ENCODE measurements around the gene CTLA4.

The CTLA4 gene

GRCh38 chr2:203840655-203841205, 26.8 kb upstream of the CTLA4 start:
- Histone ChIP-seq H3K4me1 (ENCODE audit: low read length) (no peaks in the 10 kb centered on the region), H3K4me3 (ENCODE audit: low read length) (no peak overlapping the region), H3K27ac (ENCODE audit: low read length) (no peak overlapping the region), H4K20me1 (ENCODE audit: insufficient read depth, low read length) (no peaks in the 10 kb centered on the region), H3K9me2 (replicated peaks; ENCODE audit: insufficient read depth, low read length) (no peaks in the 10 kb centered on the region), H3K79me2 (ENCODE audit: low read length) (no peaks in the 10 kb centered on the region), H3F3A (ENCODE audit: insufficient read depth, low read length) (no peaks in the 10 kb centered on the region), H3K9ac (ENCODE audit: low read length) (no peak overlapping the region), H3K27me3 (replicated peaks; ENCODE audit: insufficient read depth, low read length) (no peaks in the 10 kb centered on the region), H2AFZ (ENCODE audit: low read length) (no peak overlapping the region), H3K9me3 (replicated peaks; ENCODE audit: insufficient read depth, low read length) (no peaks in the 10 kb centered on the region), H3K36me3 (replicated peaks; ENCODE audit: insufficient read depth, low read length) (no peaks in the 10 kb centered on the region), H3K4me2 (ENCODE audit: low read depth, low read length) (no peak overlapping the region)
- DNase-seq: no peak
- TF ChIP-seq EZH2 (optimal IDR thresholded peaks at IDR 0.05; ENCODE audit: low read depth, low read length) (no peak), EZH2phosphoT487 (IDR thresholded peaks at IDR 0.05; ENCODE audit: low read length) (no peak)
- TF ChIP-seq, protein P1, sequence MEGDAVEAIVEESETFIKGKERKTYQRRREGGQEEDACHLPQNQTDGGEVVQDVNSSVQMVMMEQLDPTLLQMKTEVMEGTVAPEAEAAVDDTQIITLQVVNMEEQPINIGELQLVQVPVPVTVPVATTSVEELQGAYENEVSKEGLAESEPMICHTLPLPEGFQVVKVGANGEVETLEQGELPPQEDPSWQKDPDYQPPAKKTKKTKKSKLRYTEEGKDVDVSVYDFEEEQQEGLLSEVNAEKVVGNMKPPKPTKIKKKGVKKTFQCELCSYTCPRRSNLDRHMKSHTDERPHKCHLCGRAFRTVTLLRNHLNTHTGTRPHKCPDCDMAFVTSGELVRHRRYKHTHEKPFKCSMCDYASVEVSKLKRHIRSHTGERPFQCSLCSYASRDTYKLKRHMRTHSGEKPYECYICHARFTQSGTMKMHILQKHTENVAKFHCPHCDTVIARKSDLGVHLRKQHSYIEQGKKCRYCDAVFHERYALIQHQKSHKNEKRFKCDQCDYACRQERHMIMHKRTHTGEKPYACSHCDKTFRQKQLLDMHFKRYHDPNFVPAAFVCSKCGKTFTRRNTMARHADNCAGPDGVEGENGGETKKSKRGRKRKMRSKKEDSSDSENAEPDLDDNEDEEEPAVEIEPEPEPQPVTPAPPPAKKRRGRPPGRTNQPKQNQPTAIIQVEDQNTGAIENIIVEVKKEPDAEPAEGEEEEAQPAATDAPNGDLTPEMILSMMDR (IDR thresholded peaks at IDR 0.05; ENCODE audit: low read length): no peak

DNA sequence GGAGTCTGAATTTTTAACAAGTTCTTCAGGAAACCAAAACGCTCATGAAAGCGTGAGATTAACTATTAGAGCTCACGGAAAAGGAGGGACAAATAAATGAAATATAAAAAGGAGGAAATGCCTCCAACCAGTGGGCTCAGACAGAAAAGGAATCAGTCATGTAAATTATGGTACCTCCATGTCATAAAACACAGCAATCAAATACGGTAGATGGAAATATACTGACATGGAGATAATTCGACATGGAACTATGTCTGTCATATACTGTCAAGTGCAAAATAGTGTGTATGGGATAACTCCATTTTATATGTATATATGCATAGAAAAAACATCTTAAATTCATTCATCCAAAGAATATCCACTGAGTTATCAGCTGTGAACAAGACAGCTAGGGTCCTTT, 25.9 kb upstream of the CTLA4 start:
- no peaks in the 10 kb centered on the region for H3K36me3 ChIP-seq (replicated peaks; ENCODE audit: insufficient read depth, low read length)
- no peaks in the 10 kb centered on the region for H3F3A ChIP-seq (ENCODE audit: insufficient read depth, low read length)
- no peaks in the 10 kb centered on the region for H4K20me1 ChIP-seq (ENCODE audit: insufficient read depth, low read length)
- H3K9me3 ChIP-seq (replicated peaks; ENCODE audit: insufficient read depth, low read length): no peaks in the 10 kb centered on the region
- H3K79me2 ChIP-seq (ENCODE audit: low read length): no peaks in the 10 kb centered on the region
- no peak overlapping the region for H3K27ac ChIP-seq (ENCODE audit: low read length)
- H3K4me3 ChIP-seq (ENCODE audit: low read length): no peak overlapping the region
- DNase-seq: no peak
- H3K9ac ChIP-seq (ENCODE audit: low read length): no peak overlapping the region
- no peaks in the 10 kb centered on the region for H3K9me2 ChIP-seq (replicated peaks; ENCODE audit: insufficient read depth, low read length)
- no peak overlapping the region for H2AFZ ChIP-seq (ENCODE audit: low read length)
- no peaks in the 10 kb centered on the region for H3K4me1 ChIP-seq (ENCODE audit: low read length)
- no peak overlapping the region for H3K4me2 ChIP-seq (ENCODE audit: low read depth, low read length)
- no peaks in the 10 kb centered on the region for H3K27me3 ChIP-seq (replicated peaks; ENCODE audit: insufficient read depth, low read length)
- TF ChIP-seq EZH2phosphoT487 (IDR thresholded peaks at IDR 0.05; ENCODE audit: low read length) (no peak), EZH2 (optimal IDR thresholded peaks at IDR 0.05; ENCODE audit: low read depth, low read length) (no peak)
- TF ChIP-seq, protein P1 (IDR thresholded peaks at IDR 0.05; ENCODE audit: low read length): no peak

DNA sequence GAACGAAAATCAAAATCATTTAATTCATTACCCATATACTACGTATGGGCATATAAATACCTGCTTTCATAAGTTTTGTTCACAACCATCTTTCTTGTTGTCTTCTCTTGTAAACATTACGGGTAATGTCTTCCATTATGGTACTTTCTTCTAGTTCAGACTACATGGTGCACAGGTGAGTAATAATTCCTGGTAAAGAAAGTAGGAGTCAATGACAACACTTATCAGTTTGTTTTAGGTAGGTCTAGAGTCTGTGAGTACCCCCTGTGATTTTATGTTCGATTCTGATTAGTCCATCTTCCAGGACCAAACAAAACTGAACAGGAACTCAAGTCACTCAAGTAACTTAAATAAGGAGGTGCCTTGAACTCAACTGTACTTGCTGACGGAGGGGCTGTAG, 25.2 kb upstream of the CTLA4 start:
- no peak overlapping the region for H3K27ac ChIP-seq (ENCODE audit: low read length)
- no peaks in the 10 kb centered on the region for H3K9me3 ChIP-seq (replicated peaks; ENCODE audit: insufficient read depth, low read length)
- no peaks in the 10 kb centered on the region for H3K79me2 ChIP-seq (ENCODE audit: low read length)
- TF ChIP-seq, protein P1 (IDR thresholded peaks at IDR 0.05; ENCODE audit: low read length): no peak
- TF ChIP-seq EZH2phosphoT487 (IDR thresholded peaks at IDR 0.05; ENCODE audit: low read length): no peak
- no peak for TF ChIP-seq EZH2 (optimal IDR thresholded peaks at IDR 0.05; ENCODE audit: low read depth, low read length)
- no peaks in the 10 kb centered on the region for H3K27me3 ChIP-seq (replicated peaks; ENCODE audit: insufficient read depth, low read length)
- H2AFZ ChIP-seq (ENCODE audit: low read length): no peak overlapping the region
- H3K9me2 ChIP-seq (replicated peaks; ENCODE audit: insufficient read depth, low read length): no peaks in the 10 kb centered on the region
- H3K4me1 ChIP-seq (ENCODE audit: low read length): no peaks in the 10 kb centered on the region
- no peak for DNase-seq
- H3K9ac ChIP-seq (ENCODE audit: low read length): no peak overlapping the region
- H3K4me3 ChIP-seq (ENCODE audit: low read length): no peak overlapping the region
- no peaks in the 10 kb centered on the region for H4K20me1 ChIP-seq (ENCODE audit: insufficient read depth, low read length)
- no peaks in the 10 kb centered on the region for H3F3A ChIP-seq (ENCODE audit: insufficient read depth, low read length)
- H3K36me3 ChIP-seq (replicated peaks; ENCODE audit: insufficient read depth, low read length): no peaks in the 10 kb centered on the region
- H3K4me2 ChIP-seq (ENCODE audit: low read depth, low read length): no peak overlapping the region
